ENCODE data around the gene DCST2. TPM values are rescaled to one million over a fixed set of nuclear protein-coding genes. Genes with fewer than 3 reads are reported as not detected.

DCST2 gene
- total and polyA plus RNA-seq, 9 of the 15 experiments (the other 6 are each of a cell fraction or from before 2014, with no cell fraction given) = 0.09 to 0.49 (median 0.11) TPM; not detected in 3

DNA sequence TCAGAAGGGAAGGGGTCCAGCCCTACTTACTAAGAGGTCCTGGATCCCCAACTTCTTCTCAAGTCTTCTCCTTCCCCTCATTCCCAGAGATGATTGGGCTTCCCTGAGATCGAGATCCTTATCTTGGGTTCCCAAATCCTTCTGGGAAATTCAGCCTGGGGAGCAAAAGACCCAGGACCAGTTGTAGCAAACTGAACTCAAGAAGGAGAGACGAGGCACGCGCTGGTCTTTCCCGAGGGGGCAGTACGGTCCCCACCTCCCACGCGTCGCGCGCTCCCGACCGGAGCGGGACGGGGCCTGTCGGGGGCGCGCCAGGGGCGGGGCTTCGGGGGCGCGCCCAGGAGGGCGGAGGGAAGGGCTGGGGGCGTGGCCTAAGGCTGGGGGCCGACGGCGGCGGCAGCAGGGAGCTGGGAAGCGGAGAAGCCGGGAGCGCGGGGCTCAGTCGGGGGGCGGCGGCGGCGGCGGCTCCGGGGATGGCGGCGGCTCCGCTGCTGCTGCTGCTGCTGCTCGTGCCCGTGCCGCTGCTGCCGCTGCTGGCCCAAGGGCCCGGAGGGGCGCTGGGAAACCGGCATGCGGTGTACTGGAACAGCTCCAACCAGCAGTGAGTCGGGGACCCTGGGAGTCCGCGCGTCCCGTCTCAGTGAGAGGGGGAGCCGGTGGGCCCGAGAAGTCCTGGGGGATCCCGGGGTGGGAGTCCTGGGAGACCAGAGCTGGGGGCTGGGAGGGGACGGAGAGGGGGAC is 45.1 kb upstream of the DCST2 start, which contains the start of gene EFNA3 (continued):
- TF ChIP-seq IRF2 (CRISPR knock-in tag; IDR thresholded peaks at IDR 0.05) = no peak
- TF ChIP-seq ZNF444 (CRISPR knock-in tag; IDR thresholded peaks at IDR 0.05) = no peak
- TF ChIP-seq SPI1 (IDR thresholded peaks at IDR 0.05; ENCODE audit: borderline replicate concordance, low read depth, low read length) = no peak
- no peak for TF ChIP-seq ZNF384 (IDR thresholded peaks at IDR 0.05; ENCODE audit: low read depth, low read length)
- TF ChIP-seq, protein P1, sequence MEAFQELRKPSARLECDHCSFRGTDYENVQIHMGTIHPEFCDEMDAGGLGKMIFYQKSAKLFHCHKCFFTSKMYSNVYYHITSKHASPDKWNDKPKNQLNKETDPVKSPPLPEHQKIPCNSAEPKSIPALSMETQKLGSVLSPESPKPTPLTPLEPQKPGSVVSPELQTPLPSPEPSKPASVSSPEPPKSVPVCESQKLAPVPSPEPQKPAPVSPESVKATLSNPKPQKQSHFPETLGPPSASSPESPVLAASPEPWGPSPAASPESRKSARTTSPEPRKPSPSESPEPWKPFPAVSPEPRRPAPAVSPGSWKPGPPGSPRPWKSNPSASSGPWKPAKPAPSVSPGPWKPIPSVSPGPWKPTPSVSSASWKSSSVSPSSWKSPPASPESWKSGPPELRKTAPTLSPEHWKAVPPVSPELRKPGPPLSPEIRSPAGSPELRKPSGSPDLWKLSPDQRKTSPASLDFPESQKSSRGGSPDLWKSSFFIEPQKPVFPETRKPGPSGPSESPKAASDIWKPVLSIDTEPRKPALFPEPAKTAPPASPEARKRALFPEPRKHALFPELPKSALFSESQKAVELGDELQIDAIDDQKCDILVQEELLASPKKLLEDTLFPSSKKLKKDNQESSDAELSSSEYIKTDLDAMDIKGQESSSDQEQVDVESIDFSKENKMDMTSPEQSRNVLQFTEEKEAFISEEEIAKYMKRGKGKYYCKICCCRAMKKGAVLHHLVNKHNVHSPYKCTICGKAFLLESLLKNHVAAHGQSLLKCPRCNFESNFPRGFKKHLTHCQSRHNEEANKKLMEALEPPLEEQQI (IDR thresholded peaks at IDR 0.05) = no peak
- TF ChIP-seq, protein P2, sequence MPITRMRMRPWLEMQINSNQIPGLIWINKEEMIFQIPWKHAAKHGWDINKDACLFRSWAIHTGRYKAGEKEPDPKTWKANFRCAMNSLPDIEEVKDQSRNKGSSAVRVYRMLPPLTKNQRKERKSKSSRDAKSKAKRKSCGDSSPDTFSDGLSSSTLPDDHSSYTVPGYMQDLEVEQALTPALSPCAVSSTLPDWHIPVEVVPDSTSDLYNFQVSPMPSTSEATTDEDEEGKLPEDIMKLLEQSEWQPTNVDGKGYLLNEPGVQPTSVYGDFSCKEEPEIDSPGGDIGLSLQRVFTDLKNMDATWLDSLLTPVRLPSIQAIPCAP (CRISPR knock-in tag; IDR thresholded peaks at IDR 0.05; ENCODE audit: borderline replicate concordance) = no peak
- TF ChIP-seq, protein P3, sequence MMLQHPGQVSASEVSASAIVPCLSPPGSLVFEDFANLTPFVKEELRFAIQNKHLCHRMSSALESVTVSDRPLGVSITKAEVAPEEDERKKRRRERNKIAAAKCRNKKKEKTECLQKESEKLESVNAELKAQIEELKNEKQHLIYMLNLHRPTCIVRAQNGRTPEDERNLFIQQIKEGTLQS (IDR thresholded peaks at IDR 0.05) = no peak
- TF ChIP-seq, protein P3 (CRISPR knock-in tag; conservative IDR thresholded peaks at IDR 0.05) = no peak
- TF ChIP-seq ZNF197 (CRISPR knock-in tag; IDR thresholded peaks at IDR 0.05; ENCODE audit: low read depth) = peak; percentile 81; the same call in 1 of the 2 replicates
- TF ChIP-seq U2AF2 (optimal IDR thresholded peaks at IDR 0.05; ENCODE audit: low read depth, low read length) = no peak
- no peak for TF ChIP-seq KLF6 (CRISPR knock-in tag; IDR thresholded peaks at IDR 0.05; ENCODE audit: borderline replicate concordance)

All from K562 (cell line).